Mucosa of stomach (tissue), 1 donor: ENCODE results near the gene FAM151B.
"Not testable (repeated sequence)": the region's sequence is repeated elsewhere in the genome, so short reads cannot be mapped to it uniquely, and the experiment has no call there.

ENCODE experiments used
- H3K27me3 ChIP-seq: one replicate; pipeline ENCODE4 v1.7.0; 2013; ENCODE audit warnings: mild to moderate bottlenecking, low read length; ENCODE audit not compliant: control insufficient read depth, insufficient read depth
- H3K36me3 ChIP-seq: one replicate; pipeline ENCODE4 v1.7.0; 2013; ENCODE audit warnings: low read length; ENCODE audit not compliant: control insufficient read depth, insufficient read depth
- H3K4me1 ChIP-seq: one replicate; pipeline ENCODE4 v1.7.0; 2013; ENCODE audit warnings: mild to moderate bottlenecking, low read length; ENCODE audit not compliant: control insufficient read depth, insufficient read depth
- H3K4me3 ChIP-seq: one replicate; pipeline ENCODE4 v1.7.0; 2013; ENCODE audit warnings: low read length
- H3K9ac ChIP-seq: one replicate; pipeline ENCODE4 v1.7.0; 2013; ENCODE audit warnings: mild to moderate bottlenecking, low read length, moderate library complexity
- H3K9me3 ChIP-seq: one replicate; pipeline ENCODE4 v1.7.0; 2013; ENCODE audit warnings: mild to moderate bottlenecking, low read length, moderate library complexity; ENCODE audit not compliant: control insufficient read depth
- donor health status: Pancreatic carcinoma.

FAM151B gene

GRCh38 chr5:80569961-80570786, 82.3 kb downstream of the FAM151B start, which contains the start of gene ANKRD34B:
Gene ANKRD34B, minus strand, starts transcription at chr5:80570280. Its CDS starts 10,261 bp downstream, at chr5:80560019.
- H3K4me1 ChIP-seq, result peaks cover 8% of the 10 kb centered on the region
- peaks cover 55% of the 10 kb centered on the region for H3K27me3 ChIP-seq
- H3K4me3 ChIP-seq, result no peak within 1 kb of the TSS
- no peak within 1 kb of the TSS for H3K9ac ChIP-seq
- H3K9me3 ChIP-seq, result no peaks in the 10 kb centered on the region
- no peaks in the 10 kb centered on the region for H3K36me3 ChIP-seq

GRCh38 chr5:80573062-80573461, 85.2 kb downstream of the FAM151B start:
- Histone ChIP-seq H3K27me3 (peaks cover 40% of the 10 kb centered on the region), H3K4me1 (peaks cover 8% of the 10 kb centered on the region), H3K9me3 (no peaks in the 10 kb centered on the region), H3K9ac (no peak overlapping the region), H3K36me3 (no peaks in the 10 kb centered on the region), H3K4me3 (no peak overlapping the region)

GRCh38 chr5:80576383-80576782, 88.5 kb downstream of the FAM151B start:
- Histone ChIP-seq H3K27me3 (peaks cover 8% of the 10 kb centered on the region), H3K9me3 (no peaks in the 10 kb centered on the region), H3K36me3 (no peaks in the 10 kb centered on the region), H3K9ac (no peak overlapping the region), H3K4me3 (no peak overlapping the region), H3K4me1 (no peaks in the 10 kb centered on the region)

- H3K4me1 ChIP-seq, result no peaks in the 10 kb centered on the region
- no peaks in the 10 kb centered on the region for H3K36me3 ChIP-seq
- peaks cover 3% of the 10 kb centered on the region for H3K27me3 ChIP-seq
- H3K9me3 ChIP-seq, result no peaks in the 10 kb centered on the region
- H3K4me3 ChIP-seq, result no peak overlapping the region
- no peak overlapping the region for H3K9ac ChIP-seq
Measured at GRCh38 chr5:80577707-80578106, 89.8 kb downstream of the FAM151B start.

GRCh38 chr5:80579050-80579449, 91.2 kb downstream of the FAM151B start:
- H3K9ac ChIP-seq, result no peak overlapping the region
- H3K4me3 ChIP-seq, result no peak overlapping the region
- H3K27me3 ChIP-seq, result no peaks in the 10 kb centered on the region
- H3K36me3 ChIP-seq, result no peaks in the 10 kb centered on the region
- H3K4me1 ChIP-seq, result no peaks in the 10 kb centered on the region
- H3K9me3 ChIP-seq, result no peaks in the 10 kb centered on the region

- H3K27me3 ChIP-seq, H3K4me3 ChIP-seq, H3K9ac ChIP-seq, H3K36me3 ChIP-seq, H3K4me1 ChIP-seq, H3K9me3 ChIP-seq: not testable (repeated sequence)
Measured at GRCh38 chr5:80580291-80580690, 92.4 kb downstream of the FAM151B start.

- Histone ChIP-seq H3K9ac (no peak overlapping the region), H3K4me3 (no peak overlapping the region), H3K4me1 (no peaks in the 10 kb centered on the region), H3K36me3 (no peaks in the 10 kb centered on the region), H3K9me3 (no peaks in the 10 kb centered on the region), H3K27me3 (no peaks in the 10 kb centered on the region)
Measured at GRCh38 chr5:80584770-80585169, 96.9 kb downstream of the FAM151B start.

GRCh38 chr5:80588858-80589540, 101.1 kb downstream of the FAM151B start:
- no peaks in the 10 kb centered on the region for H3K9me3 ChIP-seq
- H3K9ac ChIP-seq, result no peak overlapping the region
- no peak overlapping the region for H3K4me3 ChIP-seq
- no peaks in the 10 kb centered on the region for H3K27me3 ChIP-seq
- H3K4me1 ChIP-seq, result no peaks in the 10 kb centered on the region
- no peaks in the 10 kb centered on the region for H3K36me3 ChIP-seq

- Histone ChIP-seq H3K27me3 (no peaks in the 10 kb centered on the region), H3K9ac (no peak overlapping the region), H3K4me1 (no peaks in the 10 kb centered on the region)
Measured at GRCh38 chr5:80590766-80591165, 102.9 kb downstream of the FAM151B start.

GRCh38 chr5:80591352-80591751, 103.5 kb downstream of the FAM151B start:
- no peaks in the 10 kb centered on the region for H3K9me3 ChIP-seq
- no peak overlapping the region for H3K4me3 ChIP-seq
- H3K4me1 ChIP-seq, result no peaks in the 10 kb centered on the region
- H3K9ac ChIP-seq, result no peak overlapping the region
- H3K27me3 ChIP-seq, result no peaks in the 10 kb centered on the region
- no peaks in the 10 kb centered on the region for H3K36me3 ChIP-seq

More at GRCh38 chr5:80590766-80591165, 102.9 kb downstream of the FAM151B start:
- no peaks in the 10 kb centered on the region for H3K9me3 ChIP-seq
- no peak overlapping the region for H3K4me3 ChIP-seq
- H3K36me3 ChIP-seq, result no peaks in the 10 kb centered on the region

- Histone ChIP-seq H3K27me3 (no peaks in the 10 kb centered on the region), H3K4me3 (no peak overlapping the region), H3K4me1 (no peaks in the 10 kb centered on the region), H3K9ac (no peak overlapping the region), H3K36me3 (no peaks in the 10 kb centered on the region), H3K9me3 (no peaks in the 10 kb centered on the region)
Measured at GRCh38 chr5:80592105-80592504, 104.2 kb downstream of the FAM151B start.
